Stimulated activated naive B cell treated with anti-CD40 and anti-IgM and Interleukin-4, amounts not matched to agents 10 μg/mL and 1 μg/mL and 100 μg/mL, for 72 hours (primary cell): ENCODE results near the gene YIPF1.
A peak's percentile ranks its signal among the peaks of the same experiment; 100 is the strongest.
"Not testable (repeated sequence)": the region's sequence is repeated elsewhere in the genome, so short reads cannot be mapped to it uniquely, and the experiment has no call there.

Experiments used
- ATAC-seq, 2 donors: fragments of 150-1000 bp; cut with Tn5 transposase; replicated peaks; 2 replicates each; pipeline ENCODE4 v1.10.0; 2021; ENCODE audit warnings: moderate library complexity in 1 of 2
- DNase-seq: peaks from one replicate; pipeline ENCODE4 v3.0.0; 2021
- H3K27ac Mint-ChIP-seq: one replicate; pipeline ENCODE4 v1.8.0; 2022; ENCODE audit warnings: mild to moderate bottlenecking, mixed read lengths
- H3K27me3 Mint-ChIP-seq, 2 donors: one replicate each; pipeline ENCODE4 v1.8.0; 2022; ENCODE audit warnings: mixed read lengths in 2 of 2
- H3K36me3 Mint-ChIP-seq, 2 donors: one replicate each; pipeline ENCODE4 v1.8.0; 2022; ENCODE audit warnings: mixed read lengths in 2 of 2, mild to moderate bottlenecking in 1 of 2
- H3K4me1 Mint-ChIP-seq, 2 donors: one replicate each; pipeline ENCODE4 v1.8.0; 2022; ENCODE audit warnings: mixed read lengths in 2 of 2, mild to moderate bottlenecking in 1 of 2
- H3K4me3 Mint-ChIP-seq, 2 donors: one replicate each; pipeline ENCODE4 v1.8.0; 2022; ENCODE audit warnings: mild to moderate bottlenecking in 2 of 2, mixed read lengths in 2 of 2, moderate library complexity in 1 of 2
- H3K9me3 Mint-ChIP-seq, 2 donors: one replicate each; pipeline ENCODE4 v1.8.0; 2022; ENCODE audit warnings: mixed read lengths in 2 of 2, mild to moderate bottlenecking in 1 of 2

Gene YIPF1

DNA sequence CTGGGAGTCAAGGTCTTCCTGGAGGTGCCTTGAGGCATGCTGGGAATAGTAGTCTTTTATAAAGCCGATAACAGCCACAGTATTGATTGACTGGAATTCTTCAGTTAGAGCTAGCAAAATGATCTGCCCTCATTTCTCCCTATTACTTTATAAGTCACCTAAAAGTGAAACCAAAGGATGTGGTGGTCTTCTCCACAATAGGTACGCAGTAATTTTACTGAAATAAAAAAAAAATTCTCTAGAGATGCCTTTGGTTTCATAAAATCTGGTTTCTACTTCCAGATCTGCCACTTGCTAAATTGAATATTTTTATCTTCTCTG lies 51.0 kb downstream of the YIPF1 start:
- H3K9me3 Mint-ChIP-seq, result no peaks in the 10 kb centered on the region
- ATAC-seq (no peak), DNase-seq (no peak)
- H3K27ac Mint-ChIP-seq, result peak overlapping the region; percentile 100
- peaks cover 14 to 30% of the 10 kb centered on the region in 2 donors for H3K4me1 Mint-ChIP-seq
- H3K36me3 Mint-ChIP-seq, result peaks cover 0 to 13% of the 10 kb centered on the region in 2 donors
- peaks cover 0 to 4% of the 10 kb centered on the region in 2 donors for H3K27me3 Mint-ChIP-seq
- peak overlapping the region; percentile 91 to 97 for H3K4me3 Mint-ChIP-seq

DNA sequence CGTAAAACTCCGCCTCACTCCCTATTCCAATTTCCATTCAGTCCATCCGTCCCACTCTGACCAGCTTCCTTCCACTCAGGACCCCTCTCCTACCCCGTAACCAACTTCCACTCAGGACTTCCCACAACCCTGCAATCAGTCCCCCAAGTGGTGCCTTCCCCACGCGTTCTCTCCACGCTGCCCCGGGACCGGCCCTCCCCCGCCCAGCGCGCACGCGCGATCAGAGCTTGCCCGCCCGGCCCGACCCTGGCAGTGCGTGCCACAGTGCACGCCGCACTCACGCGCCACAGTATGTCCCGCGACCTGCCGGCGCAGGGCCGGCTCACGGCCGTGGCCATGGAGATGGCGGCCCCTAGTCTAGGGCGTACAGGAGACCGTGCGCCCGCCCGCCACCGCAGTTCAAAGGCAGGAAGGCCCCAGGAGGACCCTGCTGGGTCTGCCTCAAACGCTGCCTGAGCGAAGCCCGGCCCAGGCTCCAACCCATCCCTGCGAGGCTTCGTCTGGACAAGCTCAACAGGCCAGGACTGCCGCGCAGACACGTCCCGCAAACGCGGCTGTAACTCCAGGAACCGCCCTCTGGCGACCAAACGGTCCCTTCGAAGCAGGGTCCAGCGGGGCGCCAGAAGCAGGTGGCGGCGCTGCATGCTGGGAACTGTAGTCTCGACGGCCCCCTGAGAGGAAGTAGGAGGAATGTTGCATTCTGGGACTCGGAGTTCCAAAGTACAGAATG lies 51.5 kb downstream of the YIPF1 start, which contains the start of gene NDC1:
Gene NDC1 (minus strand): TSS at position 373 of the 730 bp plus-strand sequence. CDS start 35 bp downstream, at position 338.
- ATAC-seq, result peak; percentile 93 to 95
- Mint-ChIP-seq H3K27ac (peak within 1 kb of the TSS; percentile 100), H3K9me3 (no peaks in the 10 kb centered on the region), H3K36me3 (peaks cover 0 to 13% of the 10 kb centered on the region in 2 donors), H3K27me3 (peaks cover 0 to 4% of the 10 kb centered on the region in 2 donors), H3K4me3 (peak within 1 kb of the TSS; percentile 91 to 97), H3K4me1 (peaks cover 14 to 30% of the 10 kb centered on the region in 2 donors)
- DNase-seq, result peak; percentile 90

DNA sequence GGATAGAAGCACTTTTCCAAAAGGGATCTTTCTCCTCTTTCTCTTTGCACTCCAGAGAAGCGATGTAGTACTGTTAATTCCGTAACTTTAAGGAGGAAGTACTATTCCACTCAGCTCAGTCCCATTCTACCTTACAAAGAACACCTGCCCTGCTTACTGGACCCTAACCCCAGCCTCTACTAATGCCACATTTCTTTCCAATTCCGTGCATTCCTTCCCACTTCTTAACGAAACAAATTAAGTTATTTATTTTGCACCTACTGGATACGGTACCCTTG lies 52.0 kb downstream of the YIPF1 start:
- Mint-ChIP-seq H3K4me1 (peaks cover 14 to 30% of the 10 kb centered on the region in 2 donors), H3K27me3 (peaks cover 0 to 4% of the 10 kb centered on the region in 2 donors), H3K9me3 (no peaks in the 10 kb centered on the region), H3K36me3 (peaks cover 0 to 13% of the 10 kb centered on the region in 2 donors), H3K27ac (peak overlapping the region; percentile 100), H3K4me3 (peak overlapping the region; percentile 91 to 97)
- ATAC-seq (peak; percentile 12 to 18), DNase-seq (no peak)

DNA sequence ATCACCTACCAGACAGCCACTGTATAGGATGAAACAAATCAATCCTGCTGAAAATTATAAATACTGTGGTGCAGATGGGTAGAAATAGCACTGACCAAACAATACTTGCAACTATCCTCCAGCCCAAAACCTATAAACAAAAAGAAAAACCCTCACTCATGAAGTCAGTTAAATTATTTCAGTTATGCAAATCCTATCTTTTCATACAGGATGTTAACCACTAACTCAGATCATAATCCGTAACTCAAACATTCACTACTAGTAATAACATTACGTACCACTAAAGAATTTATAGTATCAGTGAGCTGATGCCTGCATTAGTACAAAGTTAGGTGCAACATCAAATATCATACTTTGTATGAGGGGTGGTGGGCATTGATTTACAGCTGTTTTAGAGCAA lies 54.1 kb downstream of the YIPF1 start:
- Mint-ChIP-seq H3K27ac (peak overlapping the region; percentile 39), H3K4me1 (peaks cover 14 to 30% of the 10 kb centered on the region in 2 donors), H3K9me3 (no peaks in the 10 kb centered on the region), H3K4me3 (peak overlapping the region in 1 of 2 donors; percentile 5), H3K27me3 (no peaks in the 10 kb centered on the region), H3K36me3 (peaks cover 2 to 11% of the 10 kb centered on the region in 2 donors)
- no peak for ATAC-seq
- DNase-seq, result no peak

DNA sequence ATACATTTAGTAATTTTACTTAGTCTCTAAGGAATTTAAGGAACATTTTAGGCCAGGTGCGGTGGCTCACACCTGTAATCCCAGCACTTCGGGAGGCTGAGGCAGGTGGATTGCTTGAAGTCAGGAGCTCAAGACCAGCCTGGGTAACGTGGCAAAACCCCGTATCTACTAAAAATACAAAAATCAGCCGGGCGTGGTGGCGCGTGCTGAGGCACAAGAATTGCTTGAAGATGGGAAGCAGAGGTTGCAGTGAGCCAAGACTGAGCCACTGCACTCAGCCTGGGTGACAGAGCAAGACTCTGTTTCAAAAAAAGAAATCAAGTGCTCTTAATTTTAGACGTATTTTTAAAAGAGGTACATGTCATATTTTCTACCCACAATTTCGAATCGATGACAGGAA lies 54.8 kb downstream of the YIPF1 start:
- no peaks in the 10 kb centered on the region for H3K9me3 Mint-ChIP-seq
- H3K4me3 Mint-ChIP-seq, result no peak overlapping the region
- ATAC-seq (no peak), DNase-seq (no peak)
- H3K36me3 Mint-ChIP-seq, result peaks cover 4 to 18% of the 10 kb centered on the region in 2 donors
- H3K27ac Mint-ChIP-seq, result no peak overlapping the region
- H3K27me3 Mint-ChIP-seq, result no peaks in the 10 kb centered on the region
- H3K4me1 Mint-ChIP-seq, result peaks cover 14 to 30% of the 10 kb centered on the region in 2 donors

DNA sequence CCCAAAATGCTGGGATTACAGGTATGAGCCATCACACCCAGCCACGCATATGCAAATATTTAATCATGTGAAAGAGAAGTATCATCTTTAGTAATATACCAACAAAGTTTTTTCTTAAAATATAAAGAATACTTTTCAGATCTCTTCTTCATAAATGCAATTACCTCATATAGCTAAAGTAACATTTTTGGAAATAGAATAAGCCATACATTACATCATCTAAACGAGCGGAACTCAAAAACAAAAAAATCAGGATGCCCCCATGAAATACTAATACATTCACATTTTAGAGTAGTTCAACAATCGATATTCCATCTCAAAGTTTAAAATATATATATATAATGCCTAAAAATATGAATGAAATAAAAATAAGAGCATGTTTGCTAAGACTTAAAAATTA lies 56.2 kb downstream of the YIPF1 start:
- H3K36me3 Mint-ChIP-seq, result peaks cover 8 to 22% of the 10 kb centered on the region in 2 donors
- no peak overlapping the region for H3K27ac Mint-ChIP-seq
- DNase-seq (no peak), ATAC-seq (no peak)
- no peak overlapping the region for H3K4me3 Mint-ChIP-seq
- H3K4me1 Mint-ChIP-seq, result peaks cover 11 to 33% of the 10 kb centered on the region in 2 donors
- H3K9me3 Mint-ChIP-seq, result no peaks in the 10 kb centered on the region
- H3K27me3 Mint-ChIP-seq, result no peaks in the 10 kb centered on the region

DNA sequence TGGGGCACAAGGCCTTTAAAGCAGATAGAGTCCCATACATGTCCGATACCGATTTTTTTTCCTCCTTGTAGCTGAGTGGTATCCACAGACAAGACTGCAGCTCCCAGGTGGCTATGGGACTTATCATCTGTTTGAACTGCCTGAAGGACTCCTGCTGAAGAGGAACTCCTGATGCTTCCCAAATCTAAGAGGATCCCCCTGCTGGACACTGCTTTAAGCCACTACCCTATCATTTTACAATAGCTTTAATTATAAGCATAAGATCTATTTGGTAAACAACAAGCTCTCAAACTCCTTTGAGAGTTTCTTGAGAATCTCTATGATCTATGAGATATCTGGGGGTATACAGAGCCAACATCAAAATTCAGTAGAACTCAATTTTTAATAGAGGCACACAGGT lies 63.2 kb downstream of the YIPF1 start:
- no peak overlapping the region for H3K27ac Mint-ChIP-seq
- no peak for ATAC-seq
- no peak overlapping the region for H3K4me3 Mint-ChIP-seq
- H3K36me3 Mint-ChIP-seq, result peaks cover 13 to 43% of the 10 kb centered on the region in 2 donors
- no peaks in the 10 kb centered on the region for H3K9me3 Mint-ChIP-seq
- no peak for DNase-seq
- peaks cover 0 to 8% of the 10 kb centered on the region in 2 donors for H3K4me1 Mint-ChIP-seq
- no peaks in the 10 kb centered on the region for H3K27me3 Mint-ChIP-seq

DNA sequence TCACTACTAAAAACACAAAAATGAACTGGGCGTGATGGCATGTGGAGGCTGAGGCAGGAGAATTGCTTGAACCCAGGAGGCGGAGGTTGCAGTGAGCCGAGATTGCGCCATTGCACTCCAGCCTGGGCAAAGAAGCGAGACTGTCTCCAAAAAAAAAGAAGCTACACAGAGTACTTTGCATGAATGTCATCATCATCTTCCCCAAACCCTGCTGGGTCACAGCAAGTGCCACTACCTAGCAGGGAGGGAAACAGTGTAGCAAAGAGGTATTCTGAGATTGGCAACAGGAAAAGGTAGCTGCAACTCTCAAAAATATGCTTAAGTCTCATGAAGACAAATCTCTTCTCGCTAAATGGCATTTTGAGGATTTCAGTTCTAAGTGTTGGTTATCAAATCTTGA lies 64.3 kb downstream of the YIPF1 start:
- no peak overlapping the region for H3K27ac Mint-ChIP-seq
- H3K27me3 Mint-ChIP-seq, result no peaks in the 10 kb centered on the region
- H3K9me3 Mint-ChIP-seq, result no peaks in the 10 kb centered on the region
- ATAC-seq (no peak), DNase-seq (no peak)
- H3K4me1 Mint-ChIP-seq, result peaks cover 0 to 8% of the 10 kb centered on the region in 2 donors
- H3K4me3 Mint-ChIP-seq, result no peak overlapping the region
- peaks cover 13 to 45% of the 10 kb centered on the region in 2 donors for H3K36me3 Mint-ChIP-seq

DNA sequence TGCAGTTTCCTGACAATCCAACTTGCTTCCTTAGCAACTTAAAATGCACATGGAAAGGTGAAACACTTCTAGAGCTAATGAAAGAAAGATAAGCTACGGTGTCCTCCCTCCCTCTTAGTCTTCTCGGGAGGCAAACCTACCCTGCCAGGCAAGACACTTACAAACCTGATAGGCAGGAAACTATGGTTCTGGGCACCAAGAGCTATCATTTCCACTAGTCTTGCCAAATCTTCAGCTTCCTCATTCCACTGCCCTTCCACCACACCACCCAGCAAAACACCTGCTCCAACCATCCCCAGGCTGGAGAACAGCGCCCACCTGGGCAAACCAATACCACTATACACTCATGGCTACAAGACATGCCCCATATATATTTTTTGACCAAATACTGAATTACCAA lies 66.7 kb downstream of the YIPF1 start:
- Mint-ChIP-seq H3K36me3 (peaks cover 19 to 53% of the 10 kb centered on the region in 2 donors), H3K4me1 (no peaks in the 10 kb centered on the region), H3K4me3 (no peak overlapping the region), H3K27me3 (no peaks in the 10 kb centered on the region), H3K9me3 (no peaks in the 10 kb centered on the region), H3K27ac (no peak overlapping the region)
- no peak for ATAC-seq
- DNase-seq, result no peak

DNA sequence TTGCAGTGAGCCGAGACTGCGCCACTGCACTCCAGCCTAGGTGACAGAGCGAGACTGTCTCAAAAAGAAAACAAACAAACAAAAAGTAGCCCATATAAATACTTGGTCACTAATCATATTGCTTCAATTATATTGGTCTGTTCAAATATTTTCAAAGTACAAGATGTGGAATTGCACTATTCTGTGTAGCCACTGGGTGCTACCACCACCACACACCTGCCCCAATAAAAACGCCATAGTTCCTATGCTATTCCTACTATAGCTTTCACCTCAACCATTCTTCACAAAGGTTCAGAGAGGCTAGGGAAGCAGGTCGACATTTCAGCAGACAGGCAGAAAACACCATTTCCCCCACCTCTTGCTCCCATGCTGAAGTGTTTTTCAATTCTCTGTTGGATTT lies 68.2 kb downstream of the YIPF1 start:
- Mint-ChIP-seq H3K4me3 (no peak overlapping the region), H3K36me3 (peaks cover 29 to 55% of the 10 kb centered on the region in 2 donors), H3K9me3 (no peaks in the 10 kb centered on the region), H3K27me3 (no peaks in the 10 kb centered on the region), H3K4me1 (no peaks in the 10 kb centered on the region), H3K27ac (no peak overlapping the region)
- DNase-seq (no peak), ATAC-seq (no peak)

DNA sequence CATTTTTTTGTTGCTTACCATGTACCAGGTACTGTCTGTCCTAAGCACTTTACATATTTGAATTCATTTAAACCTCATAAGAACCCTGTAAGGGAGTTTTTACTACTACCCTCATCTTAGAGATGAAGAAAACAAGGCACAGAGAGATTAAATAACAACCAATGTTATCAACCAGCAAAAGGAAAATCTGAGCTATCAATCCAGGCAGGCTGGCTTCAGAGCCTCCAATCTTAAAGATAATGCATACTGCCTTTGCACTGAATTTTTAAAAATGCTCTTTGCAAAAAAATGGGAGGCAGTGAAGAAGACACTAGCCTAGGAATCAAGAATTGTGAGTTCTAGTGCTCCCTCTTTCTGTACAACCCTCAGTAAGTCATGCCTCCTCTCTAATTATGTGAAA lies 70.2 kb downstream of the YIPF1 start:
- Mint-ChIP-seq H3K36me3 (peaks cover 45 to 63% of the 10 kb centered on the region in 2 donors), H3K27me3 (no peaks in the 10 kb centered on the region), H3K27ac (peak overlapping the region; percentile 9), H3K4me3 (no peak overlapping the region), H3K4me1 (no peaks in the 10 kb centered on the region), H3K9me3 (no peaks in the 10 kb centered on the region)
- no peak for DNase-seq
- ATAC-seq, result no peak

DNA sequence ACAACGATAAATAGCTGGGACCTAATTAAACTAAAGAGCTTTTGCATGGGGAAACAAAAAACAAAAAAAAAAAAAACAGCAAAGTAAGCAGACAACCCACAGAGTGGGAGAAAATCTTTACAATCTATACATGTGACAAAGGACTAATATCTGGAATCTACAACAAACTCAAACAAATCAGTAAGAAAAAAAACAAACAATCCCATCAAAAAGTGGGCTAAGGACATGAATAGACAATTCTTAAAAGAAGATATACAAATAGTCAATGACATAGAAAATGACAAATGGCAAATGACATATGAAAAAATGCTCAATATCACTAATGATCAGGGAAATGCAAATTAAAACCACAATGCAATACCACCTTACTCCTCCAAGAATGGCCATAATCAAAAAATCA lies 73.0 kb downstream of the YIPF1 start:
- peaks cover 68 to 82% of the 10 kb centered on the region in 2 donors for H3K36me3 Mint-ChIP-seq
- DNase-seq, H3K4me1 Mint-ChIP-seq, H3K27ac Mint-ChIP-seq, H3K4me3 Mint-ChIP-seq, H3K9me3 Mint-ChIP-seq, H3K27me3 Mint-ChIP-seq, ATAC-seq: not testable (repeated sequence)

DNA sequence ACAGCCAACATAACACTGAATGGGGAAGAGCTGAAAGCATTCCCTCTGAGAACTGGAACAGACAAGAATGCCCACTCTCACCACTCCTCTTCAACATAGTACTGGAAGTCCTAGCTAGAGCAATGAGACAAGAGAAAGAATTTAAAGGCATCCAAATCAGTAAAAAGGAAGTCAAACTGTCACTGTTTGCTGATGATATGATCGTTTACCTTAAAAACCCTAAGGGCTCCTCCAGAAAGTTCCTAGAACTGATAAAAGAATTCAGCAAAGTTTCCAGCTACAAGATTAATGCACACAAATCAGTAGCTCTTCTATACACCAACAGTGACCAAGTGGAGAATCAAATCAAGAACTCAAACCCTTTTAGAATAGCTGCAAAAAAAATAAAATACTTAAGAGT lies 74.1 kb downstream of the YIPF1 start:
- H3K36me3 Mint-ChIP-seq, result peaks cover 79 to 89% of the 10 kb centered on the region in 2 donors
- H3K27ac Mint-ChIP-seq, H3K9me3 Mint-ChIP-seq, H3K4me3 Mint-ChIP-seq, ATAC-seq, H3K4me1 Mint-ChIP-seq, H3K27me3 Mint-ChIP-seq, DNase-seq: not testable (repeated sequence)

DNA sequence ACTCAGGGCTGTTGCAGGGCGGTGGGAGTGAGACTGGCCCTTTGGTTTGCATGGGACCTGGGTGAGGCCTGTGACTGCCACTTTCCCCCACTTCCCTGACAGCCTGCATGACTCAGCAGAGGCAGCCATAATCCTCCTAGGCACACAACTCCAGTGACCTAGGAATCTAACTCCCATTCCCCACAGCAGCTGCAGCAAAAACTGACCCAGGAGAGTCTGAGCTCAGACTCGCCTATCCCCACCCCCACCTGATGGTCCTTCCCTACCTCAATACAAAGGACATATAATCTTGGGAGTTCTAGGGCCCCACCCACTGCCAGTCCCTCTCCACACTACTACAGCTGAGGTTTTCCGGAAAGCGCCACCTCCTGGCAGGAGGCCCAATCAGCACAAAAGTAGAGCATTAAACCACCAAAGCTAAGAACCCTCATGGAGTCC lies 78.2 kb downstream of the YIPF1 start:
- H3K4me1 Mint-ChIP-seq, result peaks cover 5 to 6% of the 10 kb centered on the region in 2 donors
- no peak overlapping the region for H3K4me3 Mint-ChIP-seq
- peaks cover 0 to 4% of the 10 kb centered on the region in 2 donors for H3K9me3 Mint-ChIP-seq
- peaks cover 63 to 72% of the 10 kb centered on the region in 2 donors for H3K36me3 Mint-ChIP-seq
- peak overlapping the region; percentile 42 for H3K27ac Mint-ChIP-seq
- no peaks in the 10 kb centered on the region for H3K27me3 Mint-ChIP-seq
- peak; percentile 4 for DNase-seq
- ATAC-seq, result no peak

DNA sequence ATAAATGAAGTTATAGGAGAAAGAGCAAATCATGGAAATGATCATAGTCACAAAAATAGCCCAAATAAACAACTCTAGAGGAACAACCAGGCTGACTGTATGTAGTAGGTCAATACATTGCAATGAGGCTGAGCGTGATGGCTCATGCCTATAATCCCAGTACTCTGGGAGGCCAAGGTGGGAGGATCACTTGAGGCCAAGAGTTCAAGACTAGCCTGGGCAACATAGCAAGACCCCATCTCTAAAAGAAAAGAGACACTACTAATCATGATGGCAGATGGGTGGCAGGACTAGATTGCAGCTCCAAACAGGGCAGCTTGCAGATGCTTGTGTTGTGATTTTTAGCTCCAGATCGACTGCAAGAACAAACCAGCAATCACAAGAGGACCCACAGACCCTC lies 79.1 kb downstream of the YIPF1 start:
- peaks cover 56 to 62% of the 10 kb centered on the region in 2 donors for H3K36me3 Mint-ChIP-seq
- H3K27ac Mint-ChIP-seq, result no peak overlapping the region
- peaks cover 0 to 4% of the 10 kb centered on the region in 2 donors for H3K9me3 Mint-ChIP-seq
- DNase-seq, result no peak
- H3K4me3 Mint-ChIP-seq, result no peak overlapping the region
- no peak for ATAC-seq
- H3K27me3 Mint-ChIP-seq, result no peaks in the 10 kb centered on the region
- H3K4me1 Mint-ChIP-seq, result peaks cover 5 to 6% of the 10 kb centered on the region in 2 donors
